Pancreas (tissue), 10 donors: ENCODE data around the gene NBEA. TPM values are rescaled to one million over a fixed set of nuclear protein-coding genes. Genes with fewer than 3 reads are reported as not detected.
"Not testable (repeated sequence)": the region's sequence is repeated elsewhere in the genome, so short reads cannot be mapped to it uniquely, and the experiment has no call there.

Experiments used
- ATAC-seq, 4 donors: fragments of 200-7000 bp; cut with Tn5 transposase; one replicate each; pipeline versions ENCODE4 v1.8.0 to v1.9.1; 2020; ENCODE audit warnings: mild to moderate bottlenecking in 4 of 4, moderate library complexity in 4 of 4
- DNase-seq, 6 donors: peaks; one replicate each; pipeline ENCODE4 v3.0.0-alpha.2; 2020
- FAIRE-seq: peaks from 2 replicates; lab custom pipeline; 2012; peaks lifted over from hg19 to GRCh38; lab: Jason Lieb, UNC
- H3K27ac ChIP-seq, 4 donors: fragments of 200-600 bp; sonication (generic); 1 replicate in 3 of 4; 2 replicates in 1 of 4; pipeline versions ENCODE4 v1.5.0 to v1.8.0; 2020
- H3K27me3 ChIP-seq, 4 donors: fragments of 200-600 bp; one replicate each; pipeline ENCODE4 v1.8.0; 2021
- H3K36me3 ChIP-seq, 3 donors: fragments of 200-600 bp; sonication (generic) in 1 of 3; one replicate each; pipeline versions ENCODE4 v1.5.0 to v1.8.0; 2020 to 2021
- H3K4me1 ChIP-seq, 3 donors: fragments of 200-600 bp; one replicate each; pipeline ENCODE4 v1.8.0; 2021
- H3K4me3 ChIP-seq, 4 donors: fragments of 200-600 bp; sonication (generic) in 2 of 4; one replicate each; pipeline versions ENCODE4 v1.5.0 to v1.8.0; 2020 to 2021
- H3K9me3 ChIP-seq, 4 donors: fragments of 200-600 bp; one replicate each; pipeline ENCODE4 v1.8.0; 2021
- WGBS, 2 donors: extraction: QIAGEN DNeasy Blood & Tissue Kit; methylation state at CpG; one replicate each; pipeline ENCODE4 v1.1.7; 2013; 5-methylcytosine and 5-hydroxymethylcytosine counted together
- intact Hi-C, 3 donors: fragments of 100-400 bp; cut with DNase I; formaldehyde crosslinking; loops; one replicate each; pipeline versions ENCODE4 v1.11.1 to v1.14.2; 2022
- polyA plus RNA-seq, 2 donors: library from polyadenylated mRNA; stranded (reverse); fragments of 200-250 nt; gene quantifications; one replicate each; pipeline ENCODE4 v1.2.3, GENCODE V29; 2013
- total RNA-seq, 6 donors: library from RNA; stranded (reverse); fragmentation: NEBNext Ultra II Directional in 4 of 6; extraction: Animal tissue kit (Norgen Biotek cat#: 25700) in 4 of 6; gene quantifications; one replicate each; pipeline versions ENCODE4 v1.2.1 to v1.2.4, GENCODE V29; 2021 to 2023
- TF ChIP-seq, protein P1 (sequence below), 4 donors: fragments of 200-600 bp; sonication (generic) in 3 of 4; IDR thresholded peaks; one replicate each; pipeline versions ENCODE4 v1.5.0 to v1.8.0; 2021; ENCODE audit warnings: antibody characterized with exemption in 4 of 4
- donor health status: healthy with polysubstance abuse.
- donor health status: DM: no; HTN: no; CAD: no; lungs with moderate emphysema.
- donor health status: DM: no; HTN: no; CAD: no.
- donor health status: control.
- donor health status: control.
- donor health status: Bipolar disorder and iron deficiency.
- donor health status: DM: yes; HTN: yes; CAD: no.
- donor health status: DM: no; HTN: no; CAD: no.
- donor health status: DM: no; HTN: no; CAD: no.
- donor health status: DM: yes; HTN: yes; CAD: no.

The NBEA gene
- total and polyA plus RNA-seq, 8 donors: 2.4 to 10.4 (median 4.8) TPM

DNA sequence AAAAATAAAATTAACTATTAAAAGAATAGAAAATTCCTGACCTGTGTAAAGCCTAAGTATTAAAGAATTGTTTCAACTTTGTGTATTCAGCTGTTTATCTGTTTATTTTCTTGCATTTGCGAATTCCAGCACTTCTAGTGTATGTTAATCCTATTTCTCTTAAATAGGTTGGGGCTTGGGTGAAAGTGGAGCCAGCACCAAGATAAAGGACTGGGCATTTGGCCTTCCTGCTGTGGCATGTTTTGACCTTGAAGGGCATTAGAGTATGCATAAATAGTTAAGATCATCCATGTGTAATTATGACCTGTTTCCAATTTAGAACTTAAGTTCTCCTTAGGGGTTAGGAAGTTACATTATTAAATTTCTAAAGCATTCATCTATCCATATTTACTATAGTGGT, 151.3 kb downstream of the NBEA start:
- intact Hi-C loops: no loop called here
- TF ChIP-seq, protein P1, sequence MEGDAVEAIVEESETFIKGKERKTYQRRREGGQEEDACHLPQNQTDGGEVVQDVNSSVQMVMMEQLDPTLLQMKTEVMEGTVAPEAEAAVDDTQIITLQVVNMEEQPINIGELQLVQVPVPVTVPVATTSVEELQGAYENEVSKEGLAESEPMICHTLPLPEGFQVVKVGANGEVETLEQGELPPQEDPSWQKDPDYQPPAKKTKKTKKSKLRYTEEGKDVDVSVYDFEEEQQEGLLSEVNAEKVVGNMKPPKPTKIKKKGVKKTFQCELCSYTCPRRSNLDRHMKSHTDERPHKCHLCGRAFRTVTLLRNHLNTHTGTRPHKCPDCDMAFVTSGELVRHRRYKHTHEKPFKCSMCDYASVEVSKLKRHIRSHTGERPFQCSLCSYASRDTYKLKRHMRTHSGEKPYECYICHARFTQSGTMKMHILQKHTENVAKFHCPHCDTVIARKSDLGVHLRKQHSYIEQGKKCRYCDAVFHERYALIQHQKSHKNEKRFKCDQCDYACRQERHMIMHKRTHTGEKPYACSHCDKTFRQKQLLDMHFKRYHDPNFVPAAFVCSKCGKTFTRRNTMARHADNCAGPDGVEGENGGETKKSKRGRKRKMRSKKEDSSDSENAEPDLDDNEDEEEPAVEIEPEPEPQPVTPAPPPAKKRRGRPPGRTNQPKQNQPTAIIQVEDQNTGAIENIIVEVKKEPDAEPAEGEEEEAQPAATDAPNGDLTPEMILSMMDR (IDR thresholded peaks at IDR 0.05): no peak
- DNase-seq (no peak), FAIRE-seq (no peak), ATAC-seq (no peak)
- H3K36me3 ChIP-seq: no peaks in the 10 kb centered on the region
- no peaks in the 10 kb centered on the region for H3K9me3 ChIP-seq
- H3K27me3 ChIP-seq: no peaks in the 10 kb centered on the region
- no peak overlapping the region for H3K4me3 ChIP-seq
- WGBS, 2 donors: 79 to 93% methylated on average over 1 of the region's 1 CpG
- H3K4me1 ChIP-seq: no peaks in the 10 kb centered on the region
- no peak overlapping the region for H3K27ac ChIP-seq

DNA sequence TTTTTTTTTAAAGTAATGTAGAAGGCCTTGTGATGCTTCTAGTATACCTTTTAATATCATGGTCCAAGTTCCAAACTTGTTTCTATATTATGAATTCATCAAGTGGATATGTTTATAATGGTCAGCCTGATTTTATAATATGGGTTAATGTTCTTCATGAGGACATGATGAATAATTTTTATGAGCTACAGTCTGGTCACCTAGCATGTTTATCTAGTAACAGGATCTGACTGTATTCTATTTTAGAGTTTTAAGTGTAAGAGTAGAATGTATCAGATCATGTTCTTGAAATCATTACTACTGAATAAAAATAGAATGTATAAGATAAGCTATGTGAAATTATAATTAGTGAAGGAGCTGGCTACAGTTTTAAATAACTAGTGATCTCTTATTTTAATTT, 164.7 kb downstream of the NBEA start:
- DNase-seq, ATAC-seq, H3K9me3 ChIP-seq, H3K27me3 ChIP-seq, intact Hi-C loops, H3K4me3 ChIP-seq, H3K27ac ChIP-seq, H3K4me1 ChIP-seq, H3K36me3 ChIP-seq: not testable (repeated sequence)
- FAIRE-seq: peak; percentile 72

DNA sequence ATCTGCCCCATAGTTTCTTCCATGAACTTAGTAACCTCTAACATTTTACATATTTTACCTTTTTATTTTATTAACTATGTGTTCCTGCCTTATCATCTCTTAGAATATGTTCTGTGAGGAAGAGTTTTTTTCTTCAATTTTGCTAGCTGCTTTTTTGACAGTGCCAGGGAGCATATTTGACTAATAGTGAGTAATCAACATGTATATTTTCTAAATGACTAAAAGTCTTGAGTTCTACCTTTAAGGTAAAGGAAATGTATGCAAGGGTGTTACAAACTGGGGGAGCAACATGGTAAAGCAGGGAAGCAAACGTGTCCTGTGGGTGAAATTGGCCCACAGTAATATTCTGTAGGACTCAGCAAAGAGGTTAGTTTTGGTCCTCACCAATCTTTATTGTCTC, 165.5 kb downstream of the NBEA start:
- H3K27ac ChIP-seq: no peak overlapping the region
- no peaks in the 10 kb centered on the region for H3K4me1 ChIP-seq
- ATAC-seq (no peak), DNase-seq (no peak), FAIRE-seq (no peak)
- H3K4me3 ChIP-seq: no peak overlapping the region
- 71 to 90% methylated on average over 1 of the region's 1 CpG for WGBS, 2 donors
- intact Hi-C loops: no loop called here
- TF ChIP-seq, protein P1 (IDR thresholded peaks at IDR 0.05): no peak
- H3K36me3 ChIP-seq: no peaks in the 10 kb centered on the region
- H3K9me3 ChIP-seq: no peaks in the 10 kb centered on the region
- H3K27me3 ChIP-seq: no peaks in the 10 kb centered on the region

DNA sequence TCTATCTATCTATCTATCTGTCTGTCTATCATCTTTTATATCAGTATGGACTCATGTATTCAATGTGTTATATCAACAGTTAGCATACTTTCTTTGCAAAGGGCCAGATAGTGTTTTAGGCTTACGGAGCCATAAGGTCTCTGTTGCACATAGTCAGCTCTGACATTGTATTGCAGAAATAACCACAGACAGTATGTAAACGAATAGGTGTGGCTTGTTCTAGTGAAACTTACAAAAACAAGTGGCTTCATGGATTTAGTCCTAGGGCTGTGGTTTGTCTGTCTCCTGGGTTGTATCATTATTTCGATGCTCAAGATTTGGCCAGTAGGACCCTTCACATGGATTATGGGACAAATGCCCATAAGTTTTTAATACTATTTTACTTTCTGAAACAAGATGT, 171.5 kb downstream of the NBEA start:
- FAIRE-seq, H3K4me1 ChIP-seq, H3K36me3 ChIP-seq, H3K27ac ChIP-seq, H3K27me3 ChIP-seq, intact Hi-C loops, H3K4me3 ChIP-seq, H3K9me3 ChIP-seq, DNase-seq, ATAC-seq: not testable (repeated sequence)
- 89 to 91% methylated on average over 3 of the region's 3 CpGs for WGBS, 2 donors

DNA sequence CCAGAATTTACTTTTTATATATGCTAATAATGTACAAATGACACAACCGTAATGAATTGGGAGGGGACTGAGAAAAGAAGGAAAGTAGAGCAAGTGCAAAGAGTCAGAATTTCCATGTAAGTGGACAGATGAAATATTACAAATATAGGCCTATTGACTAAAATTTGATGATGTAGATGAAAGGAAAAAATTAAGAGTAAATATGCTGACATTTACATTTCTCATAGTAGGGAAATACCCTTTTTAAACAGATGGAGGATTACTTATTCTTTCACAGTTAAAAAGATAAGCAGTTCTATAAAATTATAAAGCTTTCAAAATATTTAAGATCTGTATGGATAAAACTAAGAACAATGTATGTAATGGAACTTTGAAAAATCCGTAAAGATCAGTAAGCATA, 185.4 kb downstream of the NBEA start:
- ATAC-seq (no peak), FAIRE-seq (no peak), DNase-seq (no peak)
- Histone ChIP-seq H3K4me1 (no peaks in the 10 kb centered on the region), H3K27ac (no peak overlapping the region), H3K9me3 (no peaks in the 10 kb centered on the region), H3K4me3 (no peak overlapping the region), H3K27me3 (no peaks in the 10 kb centered on the region), H3K36me3 (no peaks in the 10 kb centered on the region)
- WGBS, 2 donors: 97 to 99% methylated on average over 2 of the region's 2 CpGs
- TF ChIP-seq, protein P1 (IDR thresholded peaks at IDR 0.05): no peak
- intact Hi-C loops: no loop called here

DNA sequence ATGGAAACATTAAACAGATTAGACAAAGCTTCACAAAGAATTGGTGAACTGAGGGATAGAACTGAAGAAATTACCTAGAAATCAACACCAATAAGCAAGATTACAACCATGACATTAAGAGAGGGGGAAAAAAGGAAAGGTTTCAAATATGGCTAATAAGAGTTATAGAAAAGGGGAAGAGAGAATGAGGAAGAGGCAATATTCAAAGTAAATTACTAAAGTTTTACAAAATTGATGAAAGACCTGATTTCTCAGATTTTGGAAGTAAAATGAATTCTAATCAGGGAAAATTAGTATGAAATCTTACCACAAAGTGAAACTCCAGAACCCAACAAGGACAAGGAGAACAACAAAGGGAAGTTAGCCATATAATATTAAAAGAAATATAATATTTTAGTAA, 187.4 kb downstream of the NBEA start:
- ATAC-seq (no peak), FAIRE-seq (peak; percentile 29), DNase-seq (no peak)
- no peaks in the 10 kb centered on the region for H3K9me3 ChIP-seq
- no peaks in the 10 kb centered on the region for H3K27me3 ChIP-seq
- H3K27ac ChIP-seq: no peak overlapping the region
- no peak overlapping the region for H3K4me3 ChIP-seq
- H3K4me1 ChIP-seq: no peaks in the 10 kb centered on the region
- TF ChIP-seq, protein P1 (IDR thresholded peaks at IDR 0.05): no peak
- intact Hi-C loops: no loop called here
- no peaks in the 10 kb centered on the region for H3K36me3 ChIP-seq
